GM21360 (cell line): ENCODE results near the gene PPY.
"Not testable (repeated sequence)": the region's sequence is repeated elsewhere in the genome, so short reads cannot be mapped to it uniquely, and the experiment has no call there.

Source experiments
- ATAC-seq: cut with Tn5 transposase; IDR thresholded peaks from one replicate; pipeline ENCODE4 v1.9.1; 2021; ENCODE audit warnings: mild to moderate bottlenecking, moderate library complexity; ENCODE audit not compliant: unreplicated experiment

PPY gene

GRCh38 chr17:43906951-43907424 is 35.3 kb downstream of the PPY start:
- no peak for ATAC-seq

- no peak for ATAC-seq
These were observed 36.1 kb downstream of the PPY start for GRCh38 chr17:43905985-43906852.

DNA sequence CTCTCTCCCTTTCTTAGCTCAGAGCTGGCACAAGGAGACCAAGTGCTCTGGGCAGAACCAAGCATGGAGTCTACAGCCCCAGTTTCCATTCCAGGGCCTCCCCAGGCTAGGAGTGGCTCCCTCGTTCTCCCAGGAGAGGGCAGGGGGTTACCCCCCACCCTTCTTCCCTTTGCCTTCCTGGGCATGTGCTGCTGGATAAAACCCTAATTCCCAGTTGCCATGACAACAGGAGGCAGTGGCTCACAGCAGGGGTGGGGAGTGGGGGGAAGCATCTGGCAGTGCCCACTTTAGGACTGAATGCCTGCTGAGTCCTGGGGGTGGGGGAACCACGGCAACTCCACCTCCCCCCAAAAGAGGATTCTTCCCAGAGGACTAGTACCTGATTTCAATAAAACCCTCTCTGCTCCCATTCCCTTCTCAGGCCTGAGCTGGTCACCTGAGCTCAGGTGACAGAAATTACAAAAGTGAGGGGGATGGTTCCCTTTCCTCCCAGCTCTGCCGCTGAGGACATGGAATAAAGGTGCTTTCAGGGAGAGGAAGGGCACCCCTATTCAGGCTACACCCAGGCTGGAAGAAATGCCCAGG is 36.8 kb downstream of the PPY start:
- no peak for ATAC-seq

DNA sequence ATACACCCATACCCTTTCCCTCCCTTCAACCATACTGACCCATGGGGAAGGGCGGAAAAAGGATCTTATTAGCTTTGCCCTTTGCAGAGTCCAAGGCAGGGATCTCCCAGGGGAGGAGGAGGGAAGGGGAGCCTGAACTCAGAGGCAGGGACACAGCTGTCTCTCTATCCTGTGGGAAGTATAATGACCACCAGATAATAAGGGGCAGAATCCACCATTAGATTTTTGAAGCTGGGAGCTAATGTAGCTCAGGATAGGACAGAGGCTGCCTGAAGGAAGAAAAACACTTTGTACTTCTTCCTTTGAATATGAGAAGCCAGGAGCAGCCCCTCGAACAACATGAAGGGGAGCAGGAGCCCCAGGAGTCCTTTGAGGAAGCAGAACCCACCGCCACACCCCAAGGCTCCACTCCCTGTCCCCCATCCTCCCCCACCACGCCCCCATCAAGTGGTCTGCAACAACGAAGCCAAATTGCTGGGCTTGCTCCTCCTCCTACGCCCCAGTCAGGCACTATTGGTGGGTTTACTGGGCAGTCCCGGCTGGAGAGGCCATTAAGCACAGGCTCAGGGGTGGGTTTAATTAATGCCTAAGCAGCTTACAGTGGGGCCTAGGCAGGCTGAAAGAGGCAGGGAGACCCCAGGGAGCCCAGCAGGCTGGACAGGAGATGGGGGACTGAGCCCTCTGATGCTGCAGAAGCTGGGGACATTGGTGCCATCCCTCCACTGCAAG is 40.3 kb downstream of the PPY start:
- no peak for ATAC-seq

- ATAC-seq = no peak
These were observed 41.2 kb downstream of the PPY start for GRCh38 chr17:43900858-43901754.

GRCh38 chr17:43900183-43900857 is 42.0 kb downstream of the PPY start:
- ATAC-seq = no peak

DNA sequence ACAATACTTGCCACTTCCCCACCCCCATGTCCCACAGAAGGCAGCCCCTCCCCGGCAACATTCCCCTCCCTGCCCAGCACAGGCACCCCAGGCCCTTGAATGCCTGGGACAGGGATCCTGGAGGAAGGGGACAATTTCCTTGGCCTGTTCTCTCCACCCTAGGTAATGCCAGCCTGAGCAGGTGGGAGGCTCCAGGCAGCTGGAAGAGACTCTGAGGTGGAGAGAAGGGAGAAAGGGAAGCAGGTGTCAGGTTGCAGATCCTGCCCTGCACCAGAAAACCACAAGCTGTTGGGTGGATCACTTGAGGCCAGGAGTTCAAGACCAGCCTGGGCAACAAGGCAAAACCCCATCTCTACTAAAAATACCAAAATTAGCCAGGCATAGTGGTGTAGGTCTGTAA is 43.8 kb downstream of the PPY start:
- no peak for ATAC-seq

GRCh38 chr17:43897831-43898230 is 44.4 kb downstream of the PPY start:
- ATAC-seq = no peak

DNA sequence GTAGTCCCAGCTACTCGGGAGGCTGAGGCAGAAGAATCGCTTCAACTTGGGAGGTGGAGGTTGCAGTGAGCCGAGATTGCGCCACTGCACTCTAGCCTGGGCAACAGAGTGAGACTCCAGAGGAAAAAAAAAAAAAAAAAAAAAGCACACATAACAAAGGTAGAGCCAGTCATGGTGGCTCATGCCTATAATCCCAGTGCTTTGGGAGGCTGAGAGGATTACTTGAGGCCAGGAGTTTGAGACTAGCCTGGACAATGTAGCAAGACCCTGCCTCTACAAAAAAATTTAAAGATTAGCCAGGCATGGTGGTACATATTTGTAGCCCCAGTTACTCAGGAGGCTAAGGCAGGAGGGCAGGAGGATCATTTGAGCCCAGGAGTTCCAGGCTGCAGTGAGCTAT is 47.8 kb downstream of the PPY start:
- not testable (repeated sequence) for ATAC-seq

DNA sequence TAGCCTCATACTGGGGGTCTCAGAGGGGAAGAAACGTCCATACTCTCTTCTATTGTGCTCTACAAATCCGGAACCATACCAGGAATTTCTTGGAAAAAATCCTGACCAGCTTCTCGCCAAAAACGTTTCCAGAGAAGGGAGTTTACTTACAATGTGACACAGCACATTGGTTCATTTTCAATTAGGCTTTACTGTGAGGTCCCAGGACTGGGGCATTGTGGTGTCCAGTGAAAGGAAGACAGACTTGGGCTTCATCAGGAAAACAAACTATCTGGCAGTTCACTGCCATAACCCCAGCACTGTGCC is 49.7 kb downstream of the PPY start:
- no peak for ATAC-seq

DNA sequence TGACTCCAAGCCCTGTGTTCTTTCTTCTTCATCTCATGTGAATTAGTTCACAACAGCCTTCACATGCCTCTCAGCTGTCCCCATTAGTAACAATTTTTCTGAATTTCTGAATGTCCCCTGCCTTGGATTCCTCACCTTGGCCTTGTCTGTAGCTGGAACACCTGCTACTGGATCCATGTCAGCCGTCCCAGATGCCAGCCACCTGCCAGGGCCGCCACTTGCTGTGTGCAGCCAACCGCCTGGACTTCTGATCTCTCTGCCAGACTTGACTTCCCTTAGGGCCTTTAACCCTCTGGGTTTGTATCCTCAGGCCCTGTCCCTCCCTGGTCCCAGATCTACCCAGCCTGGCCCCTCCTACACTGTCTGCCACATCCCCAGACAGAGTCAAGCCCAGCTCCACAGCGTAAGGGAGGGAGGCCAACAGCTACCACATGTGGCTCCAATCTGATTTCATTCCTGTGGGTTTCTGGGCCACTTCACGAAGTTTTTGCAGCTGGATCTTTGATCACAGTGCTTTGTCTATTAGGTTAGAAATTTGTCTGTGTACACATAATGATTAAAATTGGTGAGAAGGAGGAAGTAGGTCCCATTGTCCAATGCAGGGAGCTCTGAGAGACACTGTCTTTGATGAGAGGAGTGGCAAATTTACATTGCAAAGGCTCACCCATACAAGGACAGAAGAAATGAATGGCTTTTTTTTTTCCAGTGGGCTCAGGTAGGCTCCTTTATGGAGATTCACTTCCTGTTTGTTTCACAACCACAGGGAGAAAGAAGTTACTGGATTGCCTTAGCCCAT is 50.2 kb downstream of the PPY start:
- no peak for ATAC-seq
